Measurements from ENCODE around the gene TLE2.
"Not testable (repeated sequence)": the region's sequence is repeated elsewhere in the genome, so short reads cannot be mapped to it uniquely, and the experiment has no call there.

The TLE2 gene

DNA sequence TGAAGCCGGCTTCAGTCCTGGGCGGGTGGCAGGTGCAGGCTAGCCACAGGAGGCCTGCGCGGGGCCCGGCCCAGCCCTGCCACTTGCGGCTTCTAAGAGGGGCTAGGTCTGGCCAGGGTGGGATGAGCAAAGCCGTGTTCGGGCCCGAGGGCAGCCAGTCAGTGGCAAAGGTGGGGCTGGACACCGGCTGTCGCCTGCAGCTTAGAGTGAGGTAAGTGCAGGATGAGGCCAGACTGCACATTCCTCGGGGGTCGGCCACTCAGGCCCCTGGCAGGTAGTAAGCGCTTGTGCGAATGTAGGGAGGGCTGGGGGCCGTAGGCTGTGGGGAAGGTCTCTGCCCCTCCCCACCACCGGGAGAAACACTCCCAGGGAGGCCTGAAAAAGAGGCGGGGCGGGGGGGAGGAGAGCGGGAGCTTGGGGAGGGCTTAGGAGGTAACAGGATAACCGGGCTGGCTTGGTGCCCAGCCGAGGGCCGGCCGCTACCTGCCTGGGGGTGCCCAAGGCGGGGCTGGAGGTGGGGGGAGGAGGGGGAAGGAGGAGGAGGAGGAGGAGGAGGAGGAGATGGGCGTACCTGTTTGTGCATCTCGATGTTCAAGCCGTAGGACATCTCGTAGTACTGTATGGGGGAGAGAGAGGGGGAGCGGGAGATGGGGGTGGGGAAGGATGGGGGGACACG, 26.8 kb upstream of the TLE2 start:
- no peak for DNase-seq

DNA sequence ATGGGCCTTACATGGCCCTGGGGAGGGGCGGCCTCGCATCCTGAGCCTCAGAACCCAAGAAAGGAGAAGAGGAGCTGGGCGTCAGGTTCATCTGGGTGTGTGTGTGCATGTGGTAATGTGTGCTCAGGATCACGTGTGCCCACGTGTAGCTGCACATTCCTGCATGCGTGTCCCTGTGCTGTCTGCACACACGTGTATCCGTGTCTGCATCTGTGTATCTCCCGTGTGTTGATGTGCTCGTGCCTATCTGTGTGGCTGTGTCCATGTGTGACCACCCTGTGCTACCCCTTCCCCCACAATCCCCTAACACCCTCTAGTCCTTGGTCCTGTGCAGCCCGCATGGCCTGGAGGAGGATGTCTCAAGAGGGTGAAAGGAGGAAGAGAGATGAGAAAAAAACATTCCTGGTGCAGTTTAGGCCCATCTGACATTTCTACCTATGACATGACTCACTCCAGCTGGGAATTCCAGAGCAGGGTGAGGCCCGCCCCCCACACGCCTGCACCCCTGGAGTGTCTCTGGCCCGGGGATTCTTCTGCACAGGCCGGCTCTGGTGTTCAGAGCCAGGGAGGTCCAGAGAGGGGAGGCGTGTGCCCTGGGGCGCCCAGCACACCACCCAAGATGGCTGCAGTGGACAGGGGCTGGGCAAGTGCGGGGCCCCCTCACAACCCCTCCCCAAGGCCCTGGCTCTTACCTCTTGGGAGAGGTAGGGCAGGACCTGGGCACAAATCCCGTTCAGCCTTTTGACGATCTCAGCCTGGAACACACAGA, 26.1 kb upstream of the TLE2 start:
- DNase-seq: no peak

GRCh38 chr19:3054265-3054971, 25.3 kb upstream of the TLE2 start:
- DNase-seq: no peak

DNA sequence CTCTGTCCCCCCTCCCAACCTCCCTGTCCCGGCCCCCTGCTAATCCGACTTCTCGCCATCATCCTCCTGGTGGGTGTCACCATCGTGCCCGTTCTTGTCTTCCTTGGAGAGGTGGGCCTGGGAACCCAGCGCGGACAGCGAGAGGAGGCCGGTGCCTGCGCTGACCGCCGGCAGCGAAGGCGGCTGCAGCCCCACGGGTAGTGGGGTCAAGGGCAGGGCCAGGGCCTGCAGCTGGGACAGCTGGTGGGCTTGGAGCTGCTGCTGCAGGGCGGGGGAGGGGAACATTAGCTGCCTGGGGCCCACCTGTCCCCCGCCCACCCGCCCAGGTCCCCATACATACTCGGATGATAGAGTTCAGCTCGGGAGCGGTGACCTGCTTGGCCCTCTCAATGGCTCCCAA, 24.7 kb upstream of the TLE2 start:
- DNase-seq: no peak

DNA sequence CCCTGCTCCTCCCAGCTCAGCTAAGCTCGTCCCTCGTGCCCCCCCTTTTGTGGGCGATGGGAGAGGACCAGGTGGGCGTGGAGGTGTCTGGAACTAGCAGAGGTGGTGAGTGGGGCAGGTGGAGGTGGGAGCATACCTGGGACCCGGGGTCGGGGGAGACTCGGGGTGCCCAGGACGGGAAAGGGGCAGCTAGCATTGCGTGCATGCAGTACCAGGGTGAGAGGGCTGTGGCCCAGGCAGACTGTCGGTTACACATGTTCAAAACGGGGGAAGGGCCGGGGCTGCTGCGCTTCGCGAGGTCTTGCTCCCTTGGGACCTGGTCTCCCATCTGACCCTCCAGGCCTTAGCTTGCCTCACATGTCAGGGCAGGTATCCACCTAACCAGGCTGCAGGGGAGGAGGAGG, 24.1 kb upstream of the TLE2 start:
- no peak for DNase-seq

- not testable (repeated sequence) for DNase-seq
Measured at GRCh38 chr19:3050016-3050415, 20.9 kb upstream of the TLE2 start.

GRCh38 chr19:3049089-3049488, 20.0 kb upstream of the TLE2 start:
- no peak for DNase-seq

DNA sequence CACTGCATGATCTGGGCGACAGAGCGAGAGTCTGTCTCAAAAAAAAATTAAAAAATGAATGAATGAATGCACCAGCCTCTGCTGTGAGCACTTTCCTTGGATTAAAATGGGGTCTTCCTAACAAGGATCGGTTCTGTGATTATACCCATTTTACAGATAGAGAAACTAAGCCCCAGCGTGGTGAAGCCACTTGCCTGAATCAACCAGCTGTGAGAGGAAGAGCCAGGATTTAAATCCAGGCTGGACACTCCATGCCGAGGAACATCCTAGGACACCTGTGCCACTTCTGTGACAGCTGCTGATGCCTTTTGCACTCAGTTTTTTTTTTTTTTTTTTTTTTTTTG, 19.1 kb upstream of the TLE2 start:
- DNase-seq: no peak

GRCh38 chr19:3047496-3048189, 18.6 kb upstream of the TLE2 start:
- peak; percentile 60 for DNase-seq

GRCh38 chr19:3046698-3047495, 17.8 kb upstream of the TLE2 start:
- DNase-seq: no peak

GRCh38 chr19:3045885-3046697, 17.0 kb upstream of the TLE2 start:
- no peak for DNase-seq

DNA sequence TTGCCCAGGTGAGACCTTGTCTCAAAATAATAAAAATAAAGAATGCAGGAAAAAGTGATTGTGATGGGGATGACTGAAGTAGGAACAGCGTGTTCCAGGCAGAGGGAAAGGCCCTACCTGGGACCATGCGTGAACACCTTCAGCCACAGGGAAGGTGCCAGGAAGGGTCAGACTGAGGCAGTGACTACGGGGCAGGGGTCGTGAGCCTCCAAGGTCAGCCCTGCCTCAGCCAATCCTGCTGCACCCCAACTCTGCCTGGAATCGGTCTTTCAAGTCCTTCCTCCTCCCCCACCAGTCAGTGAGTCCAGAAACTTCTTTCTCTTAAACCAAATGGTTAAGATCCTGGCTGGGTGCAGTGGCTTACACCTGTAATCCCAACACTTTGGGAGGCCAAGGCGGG, 16.1 kb upstream of the TLE2 start:
- DNase-seq: no peak

DNA sequence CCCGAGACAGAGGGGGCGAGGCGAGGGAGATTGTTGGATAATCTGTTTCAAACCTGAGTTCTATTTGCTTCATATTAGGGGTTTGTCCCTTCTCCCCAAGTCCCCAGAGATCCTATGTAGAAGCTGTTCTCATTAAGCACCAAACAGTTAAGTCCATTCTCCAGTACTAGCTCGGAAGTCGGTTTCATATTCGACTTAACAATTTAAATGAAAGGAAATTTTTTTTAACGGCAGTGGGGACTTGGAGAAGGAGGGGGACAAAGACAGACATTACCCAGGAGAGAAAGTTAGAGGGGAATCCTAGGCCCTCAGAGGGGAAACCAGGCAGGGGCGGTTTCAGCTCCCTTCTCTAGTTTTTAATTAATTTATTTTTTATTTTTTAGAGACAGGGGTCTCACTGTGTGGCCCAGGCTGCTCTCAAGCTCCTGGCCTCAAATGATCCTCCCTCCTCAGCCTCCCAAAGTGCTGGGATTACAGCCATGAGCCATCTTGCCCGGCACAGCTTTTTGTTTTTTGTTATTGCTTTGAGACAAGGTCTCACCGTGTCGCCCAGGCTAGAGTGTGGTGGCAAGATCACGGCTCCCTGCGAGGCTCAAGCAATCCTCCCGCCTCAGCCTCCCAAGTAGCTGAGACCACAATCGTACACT, 13.7 kb upstream of the TLE2 start:
- DNase-seq: no peak

DNA sequence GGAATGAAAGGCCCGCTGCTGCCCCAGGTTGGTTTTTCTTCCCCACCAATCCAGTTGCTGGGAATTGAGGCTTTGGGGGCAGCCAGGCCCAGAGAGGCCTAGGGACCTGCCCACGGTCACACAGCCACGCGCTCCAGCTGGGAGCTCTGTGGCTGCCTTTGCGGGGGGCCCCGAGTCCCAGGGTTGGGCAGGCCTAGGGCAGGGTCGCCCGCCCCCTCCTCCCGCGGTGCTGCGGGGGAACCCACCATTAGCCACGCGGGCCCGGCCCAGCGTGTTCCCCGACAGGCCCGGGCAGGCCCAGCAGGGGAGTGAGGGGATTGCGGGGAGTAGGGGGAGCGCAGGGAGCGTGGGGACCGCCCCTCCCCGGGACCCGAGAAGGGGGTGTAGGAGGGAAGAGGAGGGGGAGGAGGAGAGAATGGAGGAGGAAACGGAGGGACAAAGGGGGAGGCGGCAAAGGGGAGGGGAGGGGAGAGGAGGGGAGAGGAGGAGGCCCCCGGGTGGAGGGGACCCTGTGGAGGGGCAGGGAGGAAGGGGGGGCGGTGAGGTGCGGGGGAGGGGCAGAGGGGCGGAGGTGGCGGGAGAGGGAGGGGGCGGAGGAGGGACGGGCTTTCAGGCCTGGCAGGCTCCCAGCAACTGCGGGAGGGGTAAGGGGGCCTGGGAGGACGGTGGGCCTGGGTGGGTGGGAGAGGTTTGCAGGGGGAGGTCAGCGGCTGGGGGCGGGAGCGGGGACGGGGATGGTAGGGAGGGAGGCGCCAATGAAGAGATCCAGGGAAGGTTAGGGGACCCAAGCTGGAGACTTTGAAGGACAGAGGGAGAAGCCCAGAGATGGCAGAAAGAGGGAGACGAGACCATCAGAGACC, 12.9 kb upstream of the TLE2 start:
- DNase-seq: no peak

GRCh38 chr19:3041327-3041726, 12.2 kb upstream of the TLE2 start:
- DNase-seq: no peak

GRCh38 chr19:3039641-3040077, 10.6 kb upstream of the TLE2 start:
- DNase-seq: no peak

DNA sequence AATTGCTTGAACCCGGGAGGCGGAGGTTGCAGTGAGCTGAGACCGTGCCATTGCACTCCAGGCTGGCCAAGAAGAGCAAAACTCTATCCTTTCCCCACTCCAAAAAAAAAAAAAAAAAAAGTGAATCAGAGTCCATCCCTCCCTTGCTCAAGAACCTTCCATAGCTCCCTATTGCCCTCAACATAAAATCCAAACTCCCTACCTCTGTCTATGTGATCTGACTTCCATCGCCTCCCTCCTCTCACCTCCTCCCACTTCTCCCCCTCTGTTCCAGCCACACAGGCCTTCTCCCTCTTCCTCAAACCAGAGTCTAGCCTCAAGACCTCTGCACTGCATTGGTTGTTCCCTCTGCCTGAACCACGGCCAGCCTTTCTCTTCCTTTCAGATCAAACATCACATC, 10.0 kb upstream of the TLE2 start:
- no peak for DNase-seq

- DNase-seq: no peak
Measured at GRCh38 chr19:3038214-3038613, 9.1 kb upstream of the TLE2 start.

GRCh38 chr19:3036977-3037544, 8.0 kb upstream of the TLE2 start:
- DNase-seq: not testable (repeated sequence)
